Cardiac muscle cell (in vitro differentiated cells and primary cell): Measurements from ENCODE around the gene HEXA. TPM values are rescaled to one million over a fixed set of nuclear protein-coding genes. Genes with fewer than 3 reads are reported as not detected.

ENCODE experiments used
- DNase-seq, 2 donors: peaks; one replicate each; pipeline versions ENCODE4 v3.0.0 to v3.0.0-alpha.2; 2010 to 2017; ENCODE audit warnings: low read depth in 1 of 2, low spot score in 1 of 2
- H3K27ac ChIP-seq: fragments of 200-600 bp; sonication (generic); 2 replicates; pipeline ENCODE4 v1.5.1; 2016
- H3K27me3 ChIP-seq: fragments of 200-600 bp; sonication (generic); 2 replicates; pipeline ENCODE4 v1.6.0; 2016; ENCODE audit warnings: control low read depth
- H3K36me3 ChIP-seq: fragments of 200-600 bp; sonication (generic); 2 replicates; pipeline ENCODE4 v1.5.1; 2016; ENCODE audit warnings: control low read depth
- H3K4me1 ChIP-seq: fragments of 200-600 bp; sonication (generic); 2 replicates; pipeline ENCODE4 v1.8.1; 2017; ENCODE audit warnings: low read depth, mild to moderate bottlenecking, mixed run types
- H3K4me3 ChIP-seq: fragments of 200-600 bp; sonication (generic); 2 replicates; pipeline ENCODE4 v1.5.1; 2016; ENCODE audit warnings: mild to moderate bottlenecking
- H3K9me3 ChIP-seq: fragments of 200-600 bp; sonication (generic); 2 replicates; pipeline ENCODE4 v1.5.1; 2017; ENCODE audit warnings: low read depth, mild to moderate bottlenecking, control low read depth
- polyA plus RNA-seq: library from polyadenylated mRNA; unstranded; fragments of >200 nt; fragmentation: Nextera tagmentation; extraction: Ambion mirVana; gene quantifications from 2 replicates; pipeline ENCODE4 v1.2.1, GENCODE V29; 2016
- total RNA-seq: library from RNA; depleted of rRNA; stranded (reverse); fragments of >200 nt; gene quantifications from 2 replicates; pipeline ENCODE4 v1.2.3, GENCODE V29; 2016
- TF ChIP-seq, protein P1 (sequence below): IDR thresholded peaks from 2 replicates; pipeline ENCODE4 v1.5.1; 2012; ENCODE audit warnings: low read depth, mild to moderate bottlenecking, low read length

HEXA gene
- total and polyA plus RNA-seq, 2 experiments from 2014 or later = 63.5 to 108 TPM

DNA sequence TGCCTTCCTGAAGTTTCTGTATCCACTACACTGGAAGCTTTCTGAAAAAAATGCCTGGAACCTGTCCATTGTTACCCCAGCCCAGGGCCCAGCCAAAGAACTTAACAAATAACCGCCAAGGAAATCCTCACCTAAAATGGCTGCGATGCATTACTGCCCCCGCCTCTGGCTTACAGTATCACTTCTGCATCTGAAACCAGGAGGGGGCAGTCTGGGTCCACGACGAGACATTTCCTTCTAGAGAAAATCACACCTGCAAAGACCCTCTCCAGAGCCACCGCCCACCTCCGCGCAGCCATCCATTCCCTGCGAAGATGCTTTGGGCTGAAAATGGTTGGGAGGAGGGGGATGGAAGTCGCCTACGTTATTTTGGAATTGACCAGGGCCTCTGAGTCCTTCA, 33.4 kb downstream of the HEXA start:
- H3K4me1 ChIP-seq = no peaks in the 10 kb centered on the region
- TF ChIP-seq, protein P1, sequence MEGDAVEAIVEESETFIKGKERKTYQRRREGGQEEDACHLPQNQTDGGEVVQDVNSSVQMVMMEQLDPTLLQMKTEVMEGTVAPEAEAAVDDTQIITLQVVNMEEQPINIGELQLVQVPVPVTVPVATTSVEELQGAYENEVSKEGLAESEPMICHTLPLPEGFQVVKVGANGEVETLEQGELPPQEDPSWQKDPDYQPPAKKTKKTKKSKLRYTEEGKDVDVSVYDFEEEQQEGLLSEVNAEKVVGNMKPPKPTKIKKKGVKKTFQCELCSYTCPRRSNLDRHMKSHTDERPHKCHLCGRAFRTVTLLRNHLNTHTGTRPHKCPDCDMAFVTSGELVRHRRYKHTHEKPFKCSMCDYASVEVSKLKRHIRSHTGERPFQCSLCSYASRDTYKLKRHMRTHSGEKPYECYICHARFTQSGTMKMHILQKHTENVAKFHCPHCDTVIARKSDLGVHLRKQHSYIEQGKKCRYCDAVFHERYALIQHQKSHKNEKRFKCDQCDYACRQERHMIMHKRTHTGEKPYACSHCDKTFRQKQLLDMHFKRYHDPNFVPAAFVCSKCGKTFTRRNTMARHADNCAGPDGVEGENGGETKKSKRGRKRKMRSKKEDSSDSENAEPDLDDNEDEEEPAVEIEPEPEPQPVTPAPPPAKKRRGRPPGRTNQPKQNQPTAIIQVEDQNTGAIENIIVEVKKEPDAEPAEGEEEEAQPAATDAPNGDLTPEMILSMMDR = peak; percentile 37
- peak; percentile 27 to 40 for DNase-seq

DNA sequence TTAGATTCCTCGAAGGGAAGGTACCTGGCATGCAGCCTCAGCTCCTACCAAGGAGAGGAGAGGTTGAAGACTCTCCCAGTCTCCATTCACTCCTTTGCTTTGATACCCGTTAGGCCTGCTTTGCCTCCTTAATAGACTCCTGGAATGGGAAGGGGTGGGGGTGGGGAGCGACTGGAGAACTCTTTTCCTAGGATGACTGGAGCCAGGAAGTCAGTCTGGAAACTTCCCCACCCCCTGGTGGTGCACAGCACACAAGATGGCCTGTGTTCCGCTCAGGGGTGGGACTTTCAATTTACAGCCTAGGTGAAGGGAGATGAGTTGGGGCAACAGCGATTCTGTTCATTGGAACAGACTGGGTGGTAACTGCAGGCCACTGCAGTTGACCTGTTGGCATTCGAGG, 34.5 kb downstream of the HEXA start:
- TF ChIP-seq, protein P1 = peak; percentile 26

More for the DNA sequence above, 33.4 kb downstream of the HEXA start:
- no peak overlapping the region for H3K27ac ChIP-seq
- H3K9me3 ChIP-seq = no peaks in the 10 kb centered on the region
- H3K27me3 ChIP-seq = no peaks in the 10 kb centered on the region
- no peak overlapping the region for H3K4me3 ChIP-seq
- H3K36me3 ChIP-seq = peaks cover 23% of the 10 kb centered on the region

DNA sequence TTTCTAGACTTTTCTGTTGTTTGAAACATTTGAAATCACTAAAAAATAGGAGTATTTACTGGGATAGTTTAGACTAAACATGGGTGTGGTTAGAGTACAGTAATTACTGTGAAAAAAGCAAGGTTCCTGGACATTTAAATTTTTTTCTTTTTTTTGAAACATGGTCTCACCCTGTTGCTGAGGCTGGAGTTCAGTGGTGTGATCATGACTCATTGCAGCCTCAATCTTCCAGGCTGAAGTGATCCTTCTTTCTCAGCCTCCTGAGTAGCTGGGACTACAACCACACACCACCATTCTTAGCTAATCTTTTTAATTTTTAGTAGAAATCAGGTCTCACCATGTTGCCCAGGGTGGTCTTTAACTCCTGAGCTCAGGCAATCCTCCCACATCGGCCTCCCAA, 35.4 kb downstream of the HEXA start:
- Histone ChIP-seq H3K4me1 (no peaks in the 10 kb centered on the region), H3K36me3 (peaks cover 8% of the 10 kb centered on the region), H3K27ac (no peak overlapping the region), H3K4me3 (no peak overlapping the region), H3K27me3 (no peaks in the 10 kb centered on the region), H3K9me3 (no peaks in the 10 kb centered on the region)
- DNase-seq = peak in 1 of 2 donors; percentile 33
- TF ChIP-seq, protein P1 = no peak

More for the DNA sequence above, 34.5 kb downstream of the HEXA start:
- H3K9me3 ChIP-seq = no peaks in the 10 kb centered on the region
- H3K36me3 ChIP-seq = peaks cover 18% of the 10 kb centered on the region
- H3K4me3 ChIP-seq = no peak overlapping the region
- H3K27me3 ChIP-seq = no peaks in the 10 kb centered on the region
- H3K27ac ChIP-seq = no peak overlapping the region
- H3K4me1 ChIP-seq = no peaks in the 10 kb centered on the region
- peak; percentile 19 to 63 for DNase-seq

GRCh38 chr15:72339777-72340177, 36.0 kb downstream of the HEXA start:
- DNase-seq = peak in 1 of 2 donors; percentile 92
- no peak overlapping the region for H3K27ac ChIP-seq

DNA sequence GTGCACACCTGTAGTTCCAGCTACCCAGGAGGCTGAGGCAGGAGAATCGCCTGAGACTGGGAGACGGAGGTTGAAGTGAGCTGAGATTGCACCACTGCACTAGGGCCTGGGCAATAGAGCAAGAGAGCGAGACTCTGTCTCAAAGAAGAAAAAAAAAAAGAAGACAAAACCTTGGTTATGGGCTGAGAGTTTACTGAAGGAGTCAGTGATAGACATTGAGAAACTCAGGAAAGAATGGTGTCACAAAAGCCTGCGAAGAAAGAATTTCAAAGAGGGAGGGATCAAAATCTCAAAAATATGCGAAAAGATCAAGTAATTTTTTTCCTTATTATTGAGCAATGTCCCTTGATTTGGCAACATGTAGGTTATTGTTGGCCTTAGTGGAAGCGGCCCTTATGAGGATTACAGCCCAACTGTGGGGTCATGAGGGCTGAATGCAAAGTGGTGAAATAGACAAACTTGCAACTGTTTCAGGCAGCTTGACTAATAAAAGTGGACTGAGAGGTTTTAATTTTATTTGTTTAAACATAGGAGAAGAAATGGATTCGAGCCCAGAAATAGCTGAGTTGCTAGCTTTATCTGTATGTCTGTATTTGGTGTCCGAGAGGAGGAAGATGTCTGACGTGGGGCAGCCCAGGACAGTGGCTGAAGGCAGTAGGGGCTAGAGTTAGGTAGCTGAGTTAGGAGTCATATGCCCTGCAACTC, 37.0 kb downstream of the HEXA start:
- TF ChIP-seq, protein P1 = no peak
- H3K27ac ChIP-seq = no peak overlapping the region
- peak in 1 of 2 donors; percentile 97 for DNase-seq

More at GRCh38 chr15:72339777-72340177, 36.0 kb downstream of the HEXA start:
- Histone ChIP-seq H3K9me3 (no peaks in the 10 kb centered on the region), H3K27me3 (no peaks in the 10 kb centered on the region), H3K4me3 (no peak overlapping the region), H3K36me3 (peaks cover 3% of the 10 kb centered on the region), H3K4me1 (no peaks in the 10 kb centered on the region)
- TF ChIP-seq, protein P1 = no peak

More for the DNA sequence above, 37.0 kb downstream of the HEXA start:
- no peak overlapping the region for H3K4me3 ChIP-seq
- H3K9me3 ChIP-seq = no peaks in the 10 kb centered on the region
- H3K4me1 ChIP-seq = no peaks in the 10 kb centered on the region
- no peaks in the 10 kb centered on the region for H3K27me3 ChIP-seq
- H3K36me3 ChIP-seq = no peaks in the 10 kb centered on the region
